Upper lobe of left lung (tissue), 4 donors: ENCODE results near the gene ZFR.

Source experiments
- CTCF ChIP-seq, 6 experiments: fragments of 450-650 bp in 4 of 6; fragments of 200-600 bp in 2 of 6; sonication (generic) in 2 of 6; IDR thresholded peaks; one replicate each; pipeline ENCODE4 v1.5.1; 2016 to 2019; ENCODE audit warnings: antibody characterized with exemption in 6 of 6
- POLR2AphosphoS5 ChIP-seq, 2 donors: sonication (generic); formaldehyde crosslinking; IDR thresholded peaks; one replicate each; pipeline ENCODE4 v1.5.1; 2017; ENCODE audit warnings: antibody characterized with exemption in 2 of 2

GRCh38 chr5:32352685-32353084 lies 91.9 kb downstream of the ZFR start:
- TF ChIP-seq CTCF (IDR thresholded peaks at IDR 0.05) (no peak), POLR2AphosphoS5 (IDR thresholded peaks at IDR 0.05) (no peak)
